Adipose tissue (tissue), 3 donors: ENCODE data around the gene CD247. TPM values are rescaled to one million over a fixed set of nuclear protein-coding genes. Genes with fewer than 3 reads are reported as not detected.

ENCODE experiments used
- H3K27ac ChIP-seq: one replicate; pipeline ENCODE4 v1.5.1; 2013; ENCODE audit warnings: low read depth, low read length
- WGBS, 3 donors: extraction: QIAGEN DNeasy Blood & Tissue Kit; methylation state at CpG; one replicate each; pipeline ENCODE4 v1.1.7; 2013; 5-methylcytosine and 5-hydroxymethylcytosine counted together
- polyA plus RNA-seq, 3 donors: library from polyadenylated mRNA; stranded (reverse); fragments of 200-250 nt; gene quantifications; one replicate each; pipeline ENCODE4 v1.2.3, GENCODE V29; 2013
- donor health status: healthy with polysubstance abuse.
- donor health status: Bipolar disorder and iron deficiency.
- donor health status: healthy.

The CD247 gene
- polyA plus RNA-seq, 3 donors = 0.79 to 1.7 (median 0.98) TPM

DNA sequence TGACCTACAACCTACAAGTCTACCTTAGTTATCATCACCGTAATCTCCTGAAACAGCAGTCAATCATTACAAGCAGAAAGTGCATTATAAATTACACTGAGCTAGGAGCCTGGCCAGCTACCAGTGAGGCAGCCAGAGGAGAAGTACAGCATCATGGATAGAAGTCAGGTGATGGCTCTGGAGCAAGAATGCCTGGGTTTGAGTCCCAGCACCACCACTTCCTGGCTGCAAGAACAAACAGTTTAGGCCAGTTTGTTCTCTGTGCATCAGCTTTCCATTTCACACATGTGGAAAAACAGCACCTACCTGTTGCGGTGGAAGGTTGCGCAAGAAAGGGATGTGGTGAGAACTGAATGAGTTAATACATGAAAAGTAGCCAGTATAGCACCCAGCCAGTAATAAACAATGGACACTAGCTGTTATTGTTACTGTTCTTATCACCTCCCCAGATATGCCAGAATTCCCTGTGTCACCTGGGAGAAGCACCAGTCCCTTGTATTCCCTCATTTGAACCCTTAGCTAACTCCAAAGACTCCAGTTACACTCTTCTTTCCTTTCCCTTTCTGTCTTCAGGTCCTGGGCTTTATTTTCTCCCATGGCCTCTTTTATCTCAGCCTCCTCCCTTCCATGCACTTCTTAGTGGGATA lies 26.2 kb upstream of the CD247 start:
- no peak overlapping the region for H3K27ac ChIP-seq
- 74 to 89% (median 87%) methylated on average over 3 of the region's 3 CpGs for WGBS, 3 donors

GRCh38 chr1:167543199-167543990 lies 25.1 kb upstream of the CD247 start:
- no peak overlapping the region for H3K27ac ChIP-seq
- 84 to 89% (median 86%) methylated on average over 13 of the region's 13 CpGs for WGBS, 3 donors

DNA sequence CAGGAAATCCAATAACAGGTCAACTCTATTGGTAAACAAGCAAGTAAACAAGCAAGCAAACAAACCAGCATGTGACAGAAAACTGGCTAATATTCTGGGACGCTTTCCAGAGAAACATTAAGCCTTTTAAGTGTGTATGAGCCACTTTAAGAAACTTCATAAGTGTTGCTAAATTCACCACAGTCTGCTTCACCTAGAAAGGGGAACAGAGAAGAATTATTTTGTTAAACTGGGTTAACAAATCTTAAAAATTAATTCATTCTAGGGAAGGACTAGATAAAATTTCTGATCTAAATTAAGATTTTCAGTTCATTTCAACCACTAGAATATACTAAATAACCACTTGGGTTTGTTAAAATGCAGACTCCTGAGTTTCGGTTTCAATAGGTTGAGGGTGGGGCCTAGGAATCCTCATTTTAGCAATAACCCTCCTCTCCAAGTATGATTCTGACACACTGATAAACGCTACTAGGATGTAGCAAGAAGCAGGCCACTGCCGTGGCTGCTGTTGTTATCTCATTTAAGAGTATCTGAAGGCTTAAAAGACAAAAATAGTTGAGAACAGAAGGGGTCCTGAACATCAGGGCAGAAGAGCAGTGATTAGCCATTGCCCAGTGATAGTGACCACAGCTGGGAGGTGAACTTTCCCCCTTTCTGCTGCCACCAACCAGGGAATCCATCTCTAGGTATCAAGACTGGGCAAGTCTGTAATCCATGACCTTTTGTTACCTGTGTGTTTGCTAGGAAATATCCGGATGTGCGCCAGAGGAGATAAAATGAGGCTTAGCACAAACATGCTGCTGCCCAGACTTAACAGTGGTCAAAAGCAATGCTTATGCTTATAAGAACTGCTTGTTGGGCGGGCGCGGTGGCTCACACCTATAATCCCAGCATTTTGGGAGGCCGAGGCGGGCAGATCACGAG lies 24.0 kb upstream of the CD247 start:
- peak overlapping the region; percentile 42 for H3K27ac ChIP-seq
- WGBS, 3 donors = 78 to 84% (median 83%) methylated on average over 12 of the region's 12 CpGs

- H3K27ac ChIP-seq = no peak overlapping the region
- WGBS, 3 donors = 0% methylated on average over 1 of the region's 1 CpG
Observed at GRCh38 chr1:167541610-167542009, 23.3 kb upstream of the CD247 start.

GRCh38 chr1:167541003-167541402 lies 22.7 kb upstream of the CD247 start:
- no peak overlapping the region for H3K27ac ChIP-seq

- WGBS, 3 donors = 56 to 68% (median 61%) methylated on average over 5 of the region's 5 CpGs
- H3K27ac ChIP-seq = no peak overlapping the region
Observed at GRCh38 chr1:167538657-167539056, 20.3 kb upstream of the CD247 start.

DNA sequence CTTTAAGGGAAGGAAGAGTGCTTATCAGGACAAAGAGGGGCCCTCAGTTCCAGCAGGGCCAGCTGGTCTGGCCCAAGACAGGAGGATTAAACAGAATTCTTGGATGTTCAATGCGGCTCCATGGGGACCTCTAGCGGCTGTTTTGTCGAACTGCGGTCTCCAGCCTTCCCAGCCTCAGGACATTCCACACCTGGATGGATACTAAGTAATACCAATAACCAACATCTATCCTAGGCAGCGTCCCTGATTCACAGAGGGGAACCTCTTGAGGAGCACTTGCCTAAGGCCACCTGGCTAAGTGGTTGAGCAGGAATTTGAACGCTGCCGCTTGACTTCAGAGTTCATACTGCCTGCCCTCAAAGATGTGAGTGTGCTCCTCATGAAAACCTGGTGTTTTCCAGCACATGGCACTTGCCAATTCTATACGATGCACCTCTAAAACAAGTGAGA lies 15.5 kb upstream of the CD247 start:
- WGBS, 3 donors = 6 to 16% (median 13%) methylated on average over 8 of the region's 8 CpGs
- no peak overlapping the region for H3K27ac ChIP-seq

DNA sequence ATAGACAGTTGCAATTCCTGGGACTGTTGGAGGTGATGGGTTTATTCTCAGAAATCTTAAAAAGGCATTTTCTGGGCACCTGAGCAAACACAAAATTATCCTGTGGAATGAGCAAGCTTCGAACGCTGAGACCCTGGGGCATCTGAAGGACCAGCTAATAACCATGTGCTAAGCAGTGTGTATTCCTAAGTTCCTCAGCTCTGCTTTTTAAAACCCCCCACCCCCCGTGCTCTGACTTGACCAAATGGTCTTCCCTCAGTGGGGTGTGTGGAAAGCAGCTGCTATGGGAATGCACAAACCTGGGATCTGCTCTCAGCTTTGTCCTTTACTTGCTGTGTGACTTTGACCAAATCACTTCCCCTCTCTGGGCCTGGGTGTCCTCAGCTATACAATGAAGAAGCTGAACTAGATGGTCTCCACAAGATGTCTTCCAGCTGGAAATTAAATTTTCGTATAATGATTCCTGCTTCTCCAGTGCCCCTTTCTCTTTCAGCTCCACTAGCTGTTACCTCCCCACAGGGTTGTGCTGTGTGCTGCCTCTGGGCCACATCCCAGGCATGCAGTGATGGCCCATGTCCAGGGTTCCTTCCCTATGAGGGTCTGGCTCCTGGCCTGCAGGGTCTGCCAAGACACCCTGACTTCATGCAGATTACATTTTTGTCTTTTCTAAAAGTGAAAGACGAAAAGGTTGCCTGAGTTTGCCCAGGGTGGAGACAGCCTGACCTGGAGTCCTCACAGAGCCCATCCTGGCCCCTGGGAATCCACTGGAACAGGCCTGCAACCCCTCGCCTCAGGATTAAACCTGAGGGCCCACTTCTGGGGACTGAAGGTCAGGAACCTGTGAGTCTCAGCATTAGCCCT lies 14.9 kb upstream of the CD247 start:
- H3K27ac ChIP-seq = no peak overlapping the region

GRCh38 chr1:167532375-167532774 lies 14.0 kb upstream of the CD247 start:
- no peak overlapping the region for H3K27ac ChIP-seq

More for the DNA sequence above, 14.9 kb upstream of the CD247 start:
- WGBS, 3 donors = 80 to 85% (median 82%) methylated on average over 6 of the region's 6 CpGs

DNA sequence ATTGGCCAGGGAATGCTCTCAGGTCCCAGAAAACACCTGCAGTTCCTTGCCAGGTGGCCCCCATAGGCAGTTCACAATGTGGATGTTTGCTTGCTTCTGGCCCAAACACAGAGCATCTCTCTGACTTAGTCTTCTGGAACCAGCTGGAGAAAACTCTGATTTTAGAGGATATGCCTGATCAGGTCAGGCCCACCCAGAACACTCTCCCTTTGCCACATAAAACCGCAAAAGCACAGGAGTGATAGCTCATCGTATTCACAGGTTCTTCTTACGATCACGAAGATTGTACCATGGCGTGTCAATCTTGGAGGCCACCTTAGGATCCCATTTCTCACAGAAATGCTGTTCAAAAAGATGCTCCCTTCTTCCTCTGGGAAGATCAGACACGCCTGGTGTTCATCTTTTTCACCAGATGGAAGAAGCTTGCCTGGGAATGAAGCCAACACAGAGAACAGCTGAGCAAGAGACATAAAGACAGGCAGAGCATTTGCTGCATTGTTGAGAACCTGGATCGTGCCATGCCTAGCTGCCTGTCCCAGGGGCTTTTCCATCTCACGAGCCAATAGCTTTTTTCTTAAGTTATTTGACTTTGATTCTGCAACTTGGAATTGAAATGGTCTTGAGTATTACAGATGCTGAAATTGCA lies 11.6 kb upstream of the CD247 start:
- WGBS, 3 donors = 69 to 88% (median 80%) methylated on average over 8 of the region's 8 CpGs
- H3K27ac ChIP-seq = no peak overlapping the region

DNA sequence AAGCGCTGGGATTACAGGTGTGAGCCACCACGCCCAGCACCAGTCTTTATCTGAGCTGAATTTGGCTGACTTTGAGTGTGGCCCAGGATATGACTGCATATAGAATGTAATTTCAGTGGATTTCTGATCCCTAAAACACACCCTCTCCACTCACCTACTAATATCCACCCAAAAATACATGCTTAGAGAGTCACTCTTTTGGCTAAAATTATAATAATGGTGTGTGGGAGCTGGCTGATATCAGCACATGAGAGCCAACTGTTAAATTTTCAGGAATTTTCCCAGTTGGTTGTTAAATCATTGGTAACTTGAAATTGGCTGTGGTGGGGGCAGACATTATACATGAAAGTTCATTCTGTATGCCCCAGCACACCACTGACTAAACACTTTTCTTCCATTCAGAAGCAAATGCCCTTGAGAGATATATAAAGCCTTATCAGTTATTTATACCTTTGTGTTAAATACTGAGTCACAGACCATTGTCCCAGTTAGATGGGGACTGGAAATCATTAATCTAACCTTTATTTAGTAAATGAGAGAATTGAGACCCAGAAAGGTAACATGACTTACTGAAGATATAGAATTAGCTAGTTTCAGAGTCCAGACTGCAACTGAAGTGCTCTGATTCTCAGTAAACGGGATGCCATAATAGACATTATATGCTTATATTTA lies 9.9 kb upstream of the CD247 start:
- WGBS, 3 donors = 81 to 94% (median 93%) methylated on average over 3 of the region's 3 CpGs
- H3K27ac ChIP-seq = no peak overlapping the region

- no peak overlapping the region for H3K27ac ChIP-seq
- 75% methylated on average over 8 of the region's 8 CpGs for WGBS, 3 donors
Observed at GRCh38 chr1:167526667-167527383, 8.5 kb upstream of the CD247 start.

- 75 to 89% (median 77%) methylated on average over 9 of the region's 9 CpGs for WGBS, 3 donors
- no peak overlapping the region for H3K27ac ChIP-seq
Observed at GRCh38 chr1:167524651-167525050, 6.3 kb upstream of the CD247 start.

- no peak overlapping the region for H3K27ac ChIP-seq
- 84 to 95% (median 94%) methylated on average over 5 of the region's 5 CpGs for WGBS, 3 donors
Observed at GRCh38 chr1:167522246-167522645, 3.9 kb upstream of the CD247 start.

DNA sequence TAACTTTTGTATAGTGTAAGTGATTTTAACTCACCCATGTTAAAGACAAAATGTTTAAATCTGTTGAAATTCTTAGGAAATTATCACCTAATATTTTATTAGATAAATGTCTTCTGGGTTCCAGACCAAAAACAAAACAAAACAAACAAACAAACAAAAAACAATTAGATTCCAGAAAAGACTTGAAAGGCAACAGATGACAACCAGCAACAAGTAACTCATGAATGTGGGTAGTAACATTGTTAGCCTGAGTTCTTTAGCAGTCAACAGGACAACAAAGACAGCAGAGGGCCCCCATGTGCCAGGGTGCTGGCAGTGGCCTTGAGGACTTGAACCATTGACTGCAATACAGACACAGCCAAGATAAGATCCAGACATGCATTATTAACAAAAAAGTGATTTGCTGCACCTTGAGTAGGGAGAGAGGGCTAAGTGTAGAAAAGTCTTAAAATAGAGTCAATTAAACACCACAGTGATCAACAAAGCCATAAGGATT lies 2.4 kb upstream of the CD247 start:
- no peak overlapping the region for H3K27ac ChIP-seq

DNA sequence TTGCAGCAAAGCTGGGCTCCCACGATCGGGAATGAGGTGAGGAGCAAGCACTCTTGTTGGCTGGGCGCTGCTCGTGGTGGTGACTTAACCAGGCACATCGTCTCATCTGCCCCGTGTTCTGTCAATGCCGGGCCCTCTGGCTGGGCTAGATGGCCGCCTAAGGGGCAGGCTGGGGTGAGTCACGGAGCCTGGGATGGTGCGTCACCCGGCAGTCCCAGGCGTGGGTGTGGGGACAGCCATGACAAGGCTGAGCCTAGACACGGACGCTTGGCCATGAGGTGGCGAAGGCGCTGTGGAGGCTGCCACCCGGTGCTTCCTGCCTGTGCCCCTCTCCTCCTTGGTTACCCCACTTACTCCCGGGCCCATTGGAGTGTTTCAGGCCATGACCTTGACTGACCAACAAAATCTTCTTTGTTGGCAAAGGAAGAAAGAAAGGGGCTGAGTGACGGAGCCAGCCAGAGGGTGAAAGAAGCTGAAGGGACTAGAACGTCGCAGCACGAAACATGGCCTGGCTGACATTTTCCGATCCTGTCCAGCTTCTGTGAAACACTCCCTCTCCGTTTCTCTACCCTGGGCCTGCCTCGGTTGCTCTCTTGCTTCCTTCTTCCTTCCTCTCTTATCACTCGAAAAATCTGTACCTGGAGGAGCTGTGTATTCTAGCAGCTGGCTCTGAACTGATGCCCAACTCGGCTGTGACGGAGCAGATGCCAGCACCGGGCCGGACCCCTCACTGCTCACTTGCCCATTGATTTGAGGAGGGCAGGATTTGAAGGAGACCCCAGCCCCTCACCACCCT lies 596 bp downstream of the CD247 start:
- 83 to 89% (median 86%) methylated on average over 30 of the region's 30 CpGs for WGBS, 3 donors
- H3K27ac ChIP-seq = no peak overlapping the region
